Esophagus squamous epithelium (tissue), 5 donors: ENCODE data around the gene GMPR2. TPM values are rescaled to one million over a fixed set of nuclear protein-coding genes. Genes with fewer than 3 reads are reported as not detected.

Experiments used
- DNase-seq: peaks from one replicate; lab custom pipeline; 2025; lab: John Stamatoyannopoulos, UW
- H3K27ac ChIP-seq, 4 donors: fragments of 200-600 bp; sonication (generic); one replicate each; pipeline ENCODE4 v1.5.1; 2016 to 2019; ENCODE audit warnings: mild to moderate bottlenecking in 1 of 4
- H3K27me3 ChIP-seq, 4 donors: fragments of 200-600 bp; sonication (generic); 1 replicate in 3 of 4; 2 replicates in 1 of 4; pipeline versions ENCODE4 v1.5.1 to v1.6.0; 2017 to 2021; ENCODE audit warnings: antibody characterized with exemption in 1 of 4
- H3K36me3 ChIP-seq, 3 donors: fragments of 200-600 bp; sonication (generic); one replicate each; pipeline ENCODE4 v1.5.1; 2016 to 2019
- H3K4me1 ChIP-seq, 3 donors: fragments of 200-600 bp; sonication (generic); one replicate each; pipeline ENCODE4 v1.5.1; 2017 to 2019
- H3K4me3 ChIP-seq, 4 donors: fragments of 200-600 bp; sonication (generic); 1 replicate in 3 of 4; 2 replicates in 1 of 4; pipeline ENCODE4 v1.5.1; 2016 to 2019; ENCODE audit warnings: mild to moderate bottlenecking in 2 of 4, moderate library complexity in 1 of 4
- H3K9me3 ChIP-seq, 3 donors: fragments of 200-600 bp; sonication (generic); one replicate each; pipeline ENCODE4 v1.5.1; 2016 to 2019
- CTCF ChIP-seq, 6 experiments: fragments of 450-650 bp in 4 of 6; fragments of 200-600 bp in 2 of 6; sonication (generic) in 2 of 6; IDR thresholded peaks; one replicate each; pipeline ENCODE4 v1.5.1; 2016 to 2019; ENCODE audit warnings: antibody characterized with exemption in 6 of 6, mild to moderate bottlenecking in 4 of 6, moderate library complexity in 4 of 6
- POLR2A ChIP-seq, 4 donors: fragments of 450-650 bp; IDR thresholded peaks; one replicate each; pipeline ENCODE4 v1.6.1; 2017; ENCODE audit warnings: antibody characterized with exemption in 4 of 4, mild to moderate bottlenecking in 4 of 4, moderate library complexity in 3 of 4
- WGBS, 2 donors: methylation state at CpG; one replicate each; pipeline ENCODE4 v1.1.5; 2018; 5-methylcytosine and 5-hydroxymethylcytosine counted together
- intact Hi-C: fragments of 100-400 bp; cut with DNase I; formaldehyde crosslinking; loops from one replicate; pipeline ENCODE4 v1.15.0; 2022
- total RNA-seq, 4 donors: library from RNA; depleted of rRNA; stranded (reverse); fragments of >200 nt; gene quantifications; one replicate each; pipeline ENCODE4 v1.1.0, GENCODE V29; 2016
- donor health status: DM: yes; HTN: yes; CAD: no.

GMPR2 gene
- total RNA-seq, 4 donors from 2014 or later = 18.5 to 47.7 (median 33.1) TPM

GRCh38 chr14:24228902-24229301 is 3.8 kb upstream of the GMPR2 start:
- Histone ChIP-seq H3K9me3 (no peaks in the 10 kb centered on the region), H3K27ac (no peak overlapping the region), H3K4me3 (no peak overlapping the region), H3K27me3 (no peaks in the 10 kb centered on the region), H3K36me3 (peaks cover 0 to 20% (median 0%) of the 10 kb centered on the region in 3 donors), H3K4me1 (peaks cover 20 to 34% (median 25%) of the 10 kb centered on the region in 3 donors)
- WGBS, 2 donors = 29 to 50% methylated on average over 1 of the region's 1 CpG
- no peak for DNase-seq
- TF ChIP-seq POLR2A (IDR thresholded peaks at IDR 0.05) (no peak), CTCF (IDR thresholded peaks at IDR 0.05) (no peak)
- intact Hi-C loops = no loop called here

- no peak for DNase-seq
- 12% methylated on average over 15 to 18 of the region's 23 CpGs for WGBS, 2 donors
- intact Hi-C loops = no loop called here
- peak overlapping the region; percentile 60 to 97 (median 71) for H3K4me3 ChIP-seq
- H3K4me1 ChIP-seq = peaks cover 20 to 48% (median 33%) of the 10 kb centered on the region in 3 donors
- H3K9me3 ChIP-seq = no peaks in the 10 kb centered on the region
- peak overlapping the region; percentile 86 to 97 (median 88) for H3K27ac ChIP-seq
- peaks cover 0 to 36% (median 0%) of the 10 kb centered on the region in 3 donors for H3K36me3 ChIP-seq
- no peak for TF ChIP-seq POLR2A (IDR thresholded peaks at IDR 0.05)
- TF ChIP-seq CTCF (IDR thresholded peaks at IDR 0.05) = no peak
- H3K27me3 ChIP-seq = no peaks in the 10 kb centered on the region
Measured at GRCh38 chr14:24231263-24232120, 1.2 kb upstream of the GMPR2 start.

- TF ChIP-seq POLR2A (IDR thresholded peaks at IDR 0.05) (peak in 3 of 4 donors; percentile 53 to 74 (median 63)), CTCF (IDR thresholded peaks at IDR 0.05) (no peak)
- Histone ChIP-seq H3K27me3 (no peaks in the 10 kb centered on the region), H3K4me3 (peak within 1 kb of the TSS; percentile 60 to 97 (median 71)), H3K27ac (peak within 1 kb of the TSS; percentile 86 to 97 (median 88)), H3K4me1 (peaks cover 20 to 48% (median 33%) of the 10 kb centered on the region in 3 donors), H3K36me3 (peaks cover 0 to 40% (median 7%) of the 10 kb centered on the region in 3 donors), H3K9me3 (no peaks in the 10 kb centered on the region)
- DNase-seq = peak; percentile 73
- WGBS, 2 donors = 0 to 3% methylated on average over 10 to 14 of the region's 30 CpGs
- intact Hi-C loops = no loop called here
Measured at GRCh38 chr14:24232121-24232644, 546 bp upstream of the GMPR2 start, which contains the start of gene NEDD8. TSS of gene NEDD8 (minus strand) at chr14:24232367. CDS start at chr14:24232267, 100 bp downstream.

DNA sequence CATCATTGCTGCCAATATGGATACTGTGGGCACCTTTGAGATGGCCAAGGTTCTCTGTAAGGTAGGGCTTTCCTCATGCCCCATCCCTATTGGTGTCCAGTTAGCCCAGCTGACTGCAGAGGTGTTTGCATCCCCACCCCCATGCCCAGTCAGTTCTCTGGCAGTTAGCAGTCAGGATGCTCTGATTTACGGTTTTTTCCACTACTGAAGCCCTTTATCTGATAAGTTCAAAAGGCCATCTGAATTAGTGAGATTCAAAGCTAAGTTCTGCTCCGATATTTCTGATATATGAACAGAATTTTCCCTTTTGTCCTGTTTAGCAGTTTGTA is 773 bp downstream of the GMPR2 start:
- Histone ChIP-seq H3K27me3 (no peaks in the 10 kb centered on the region), H3K4me1 (peaks cover 20 to 56% (median 33%) of the 10 kb centered on the region in 3 donors), H3K9me3 (no peaks in the 10 kb centered on the region), H3K27ac (peak overlapping the region; percentile 86 to 97 (median 88)), H3K36me3 (peaks cover 0 to 40% (median 14%) of the 10 kb centered on the region in 3 donors), H3K4me3 (peak overlapping the region in 3 of 4 donors; percentile 68 to 97 (median 74))
- intact Hi-C loops = no loop called here
- TF ChIP-seq POLR2A (IDR thresholded peaks at IDR 0.05) (no peak), CTCF (IDR thresholded peaks at IDR 0.05) (no peak)
- 75 to 92% methylated on average over 2 of the region's 2 CpGs for WGBS, 2 donors
- no peak for DNase-seq
